ENCODE results near the gene LRRN3.

LRRN3 gene

GRCh38 chr7:111173528-111173927, 82.6 kb downstream of the LRRN3 start:
- TF ChIP-seq EZH2 (optimal IDR thresholded peaks at IDR 0.05; ENCODE audit: low read depth, low read length), result no peak
- no peak for TF ChIP-seq CTCF (IDR thresholded peaks at IDR 0.05; ENCODE audit: low read length)
- TF ChIP-seq EZH2phosphoT487 (IDR thresholded peaks at IDR 0.05; ENCODE audit: low read length), result no peak
- H3K27ac ChIP-seq (ENCODE audit: low read length), result no peak overlapping the region
- DNase-seq, result no peak
- H3K9ac ChIP-seq (ENCODE audit: low read length), result no peak overlapping the region
- no peaks in the 10 kb centered on the region for H3K9me3 ChIP-seq (replicated peaks; ENCODE audit: insufficient read depth, low read length)
- no peak overlapping the region for H3K4me3 ChIP-seq (ENCODE audit: low read length)
- H3K9me2 ChIP-seq (replicated peaks; ENCODE audit: insufficient read depth, low read length), result no peaks in the 10 kb centered on the region
- no peak overlapping the region for H3K4me2 ChIP-seq (ENCODE audit: low read depth, low read length)
- H3K4me1 ChIP-seq (ENCODE audit: low read length), result no peaks in the 10 kb centered on the region
- H2AFZ ChIP-seq (ENCODE audit: low read length), result no peak overlapping the region
- H3K36me3 ChIP-seq (replicated peaks; ENCODE audit: insufficient read depth, low read length), result no peaks in the 10 kb centered on the region
- H3K27me3 ChIP-seq (replicated peaks; ENCODE audit: insufficient read depth, low read length), result no peaks in the 10 kb centered on the region
- H3F3A ChIP-seq (ENCODE audit: insufficient read depth, low read length), result no peaks in the 10 kb centered on the region
- no peaks in the 10 kb centered on the region for H3K79me2 ChIP-seq (ENCODE audit: low read length)
- no peaks in the 10 kb centered on the region for H4K20me1 ChIP-seq (ENCODE audit: insufficient read depth, low read length)

- Histone ChIP-seq H3F3A (ENCODE audit: insufficient read depth, low read length) (no peaks in the 10 kb centered on the region), H3K9me3 (replicated peaks; ENCODE audit: insufficient read depth, low read length) (no peaks in the 10 kb centered on the region), H3K79me2 (ENCODE audit: low read length) (no peaks in the 10 kb centered on the region), H3K36me3 (replicated peaks; ENCODE audit: insufficient read depth, low read length) (no peaks in the 10 kb centered on the region), H2AFZ (ENCODE audit: low read length) (no peak overlapping the region), H3K4me3 (ENCODE audit: low read length) (no peak overlapping the region), H3K27me3 (replicated peaks; ENCODE audit: insufficient read depth, low read length) (no peaks in the 10 kb centered on the region), H3K4me1 (ENCODE audit: low read length) (no peaks in the 10 kb centered on the region), H3K4me2 (ENCODE audit: low read depth, low read length) (no peak overlapping the region), H3K9me2 (replicated peaks; ENCODE audit: insufficient read depth, low read length) (no peaks in the 10 kb centered on the region), H3K9ac (ENCODE audit: low read length) (no peak overlapping the region), H4K20me1 (ENCODE audit: insufficient read depth, low read length) (no peaks in the 10 kb centered on the region), H3K27ac (ENCODE audit: low read length) (no peak overlapping the region)
- TF ChIP-seq CTCF (IDR thresholded peaks at IDR 0.05; ENCODE audit: low read length) (no peak), EZH2 (optimal IDR thresholded peaks at IDR 0.05; ENCODE audit: low read depth, low read length) (no peak), EZH2phosphoT487 (IDR thresholded peaks at IDR 0.05; ENCODE audit: low read length) (no peak)
- DNase-seq, result no peak
These were observed 83.1 kb downstream of the LRRN3 start for GRCh38 chr7:111173990-111174389.

GRCh38 chr7:111174510-111174909, 83.6 kb downstream of the LRRN3 start:
- Histone ChIP-seq H3K9me3 (replicated peaks; ENCODE audit: insufficient read depth, low read length) (no peaks in the 10 kb centered on the region), H4K20me1 (ENCODE audit: insufficient read depth, low read length) (no peaks in the 10 kb centered on the region), H3K27me3 (replicated peaks; ENCODE audit: insufficient read depth, low read length) (no peaks in the 10 kb centered on the region), H3K4me2 (ENCODE audit: low read depth, low read length) (no peak overlapping the region), H2AFZ (ENCODE audit: low read length) (no peak overlapping the region), H3K4me3 (ENCODE audit: low read length) (no peak overlapping the region), H3F3A (ENCODE audit: insufficient read depth, low read length) (no peaks in the 10 kb centered on the region), H3K9ac (ENCODE audit: low read length) (no peak overlapping the region), H3K36me3 (replicated peaks; ENCODE audit: insufficient read depth, low read length) (no peaks in the 10 kb centered on the region), H3K4me1 (ENCODE audit: low read length) (no peaks in the 10 kb centered on the region), H3K27ac (ENCODE audit: low read length) (no peak overlapping the region), H3K9me2 (replicated peaks; ENCODE audit: insufficient read depth, low read length) (no peaks in the 10 kb centered on the region), H3K79me2 (ENCODE audit: low read length) (no peaks in the 10 kb centered on the region)
- DNase-seq, result no peak
- no peak for TF ChIP-seq EZH2 (optimal IDR thresholded peaks at IDR 0.05; ENCODE audit: low read depth, low read length)
- no peak for TF ChIP-seq CTCF (IDR thresholded peaks at IDR 0.05; ENCODE audit: low read length)
